Mucosa of gallbladder (tissue), 1 donor: ENCODE data around the gene ICE2. TPM values are rescaled to one million over a fixed set of nuclear protein-coding genes. Genes with fewer than 3 reads are reported as not detected.

ENCODE experiments used
- DNase-seq: peaks from one replicate; pipeline ENCODE4 v3.0.0-alpha.2; 2020; ENCODE audit warnings: low spot score
- total RNA-seq: library from RNA; stranded (reverse); gene quantifications from one replicate; pipeline ENCODE4 v1.2.1, GENCODE V29; 2021
- donor health status: DM: no; HTN: no; CAD: no.

ICE2 gene
- total RNA-seq, 1 donor from 2014 or later = 47.7 TPM

- no peak for DNase-seq
Measured at GRCh38 chr15:60493166-60493565, 14.2 kb upstream of the ICE2 start.

- DNase-seq = no peak
Measured at GRCh38 chr15:60486742-60487141, 7.8 kb upstream of the ICE2 start.

- DNase-seq = no peak
Measured at GRCh38 chr15:60485365-60486055, 6.6 kb upstream of the ICE2 start.

GRCh38 chr15:60483042-60483441, 4.1 kb upstream of the ICE2 start:
- no peak for DNase-seq

- DNase-seq = peak; percentile 22
Measured at GRCh38 chr15:60480888-60481287, 1.9 kb upstream of the ICE2 start.

GRCh38 chr15:60480149-60480548, 1.2 kb upstream of the ICE2 start:
- DNase-seq = no peak

- no peak for DNase-seq
Measured at GRCh38 chr15:60479361-60480110, 594 bp upstream of the ICE2 start.

GRCh38 chr15:60477916-60478565, 901 bp downstream of the ICE2 start:
- no peak for DNase-seq

GRCh38 chr15:60477164-60477563, 1.8 kb downstream of the ICE2 start:
- no peak for DNase-seq

- no peak for DNase-seq
Measured at GRCh38 chr15:60476713-60477112, 2.2 kb downstream of the ICE2 start.

- no peak for DNase-seq
Measured at GRCh38 chr15:60473135-60473534, 5.8 kb downstream of the ICE2 start.

GRCh38 chr15:60471314-60471713, 7.6 kb downstream of the ICE2 start:
- DNase-seq = no peak

GRCh38 chr15:60469893-60470641, 8.9 kb downstream of the ICE2 start:
- DNase-seq = no peak

GRCh38 chr15:60464836-60465630, 13.9 kb downstream of the ICE2 start:
- DNase-seq = no peak

- DNase-seq = no peak
Measured at GRCh38 chr15:60462027-60462426, 16.9 kb downstream of the ICE2 start.

- no peak for DNase-seq
Measured at GRCh38 chr15:60460931-60461330, 18.0 kb downstream of the ICE2 start.

GRCh38 chr15:60458721-60459120, 20.2 kb downstream of the ICE2 start:
- DNase-seq = no peak

GRCh38 chr15:60457985-60458384, 21.0 kb downstream of the ICE2 start:
- no peak for DNase-seq

- no peak for DNase-seq
Measured at GRCh38 chr15:60454824-60455223, 24.1 kb downstream of the ICE2 start.

- no peak for DNase-seq
Measured at GRCh38 chr15:60448668-60449360, 30.1 kb downstream of the ICE2 start.
